Stimulated activated CD8-positive, alpha-beta memory T cell treated with anti-CD3 and anti-CD28 coated beads, Interleukin-2, amount 100 ng/mL, for 48 hours (primary cell): ENCODE measurements around the gene DLG2.
"Not testable (repeated sequence)": the region's sequence is repeated elsewhere in the genome, so short reads cannot be mapped to it uniquely, and the experiment has no call there.

Experiments used
- DNase-seq, 2 donors: peaks; one replicate each; pipeline ENCODE4 v3.0.0-alpha.2; 2020; ENCODE audit warnings: low read depth in 2 of 2

DLG2 gene

DNA sequence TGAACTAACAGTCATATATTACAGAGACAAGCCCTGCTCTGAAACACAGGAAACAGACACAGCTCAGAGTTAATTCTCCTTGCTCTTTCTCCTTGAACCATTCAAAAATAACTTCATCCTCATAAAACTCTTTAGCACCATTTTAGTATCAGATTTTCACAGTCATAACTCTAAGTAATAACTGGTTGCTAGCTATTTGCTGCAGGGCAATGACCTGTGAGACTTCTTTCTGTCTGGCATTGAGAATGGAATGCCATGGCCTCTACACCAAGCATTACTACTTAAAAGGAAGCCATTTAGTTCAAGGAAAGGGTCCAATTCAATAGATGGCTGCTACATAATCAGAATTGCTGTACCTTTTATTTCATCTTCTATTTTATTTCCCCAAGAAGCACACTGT lies 2154.3 kb downstream of the DLG2 start:
- DNase-seq, result no peak

DNA sequence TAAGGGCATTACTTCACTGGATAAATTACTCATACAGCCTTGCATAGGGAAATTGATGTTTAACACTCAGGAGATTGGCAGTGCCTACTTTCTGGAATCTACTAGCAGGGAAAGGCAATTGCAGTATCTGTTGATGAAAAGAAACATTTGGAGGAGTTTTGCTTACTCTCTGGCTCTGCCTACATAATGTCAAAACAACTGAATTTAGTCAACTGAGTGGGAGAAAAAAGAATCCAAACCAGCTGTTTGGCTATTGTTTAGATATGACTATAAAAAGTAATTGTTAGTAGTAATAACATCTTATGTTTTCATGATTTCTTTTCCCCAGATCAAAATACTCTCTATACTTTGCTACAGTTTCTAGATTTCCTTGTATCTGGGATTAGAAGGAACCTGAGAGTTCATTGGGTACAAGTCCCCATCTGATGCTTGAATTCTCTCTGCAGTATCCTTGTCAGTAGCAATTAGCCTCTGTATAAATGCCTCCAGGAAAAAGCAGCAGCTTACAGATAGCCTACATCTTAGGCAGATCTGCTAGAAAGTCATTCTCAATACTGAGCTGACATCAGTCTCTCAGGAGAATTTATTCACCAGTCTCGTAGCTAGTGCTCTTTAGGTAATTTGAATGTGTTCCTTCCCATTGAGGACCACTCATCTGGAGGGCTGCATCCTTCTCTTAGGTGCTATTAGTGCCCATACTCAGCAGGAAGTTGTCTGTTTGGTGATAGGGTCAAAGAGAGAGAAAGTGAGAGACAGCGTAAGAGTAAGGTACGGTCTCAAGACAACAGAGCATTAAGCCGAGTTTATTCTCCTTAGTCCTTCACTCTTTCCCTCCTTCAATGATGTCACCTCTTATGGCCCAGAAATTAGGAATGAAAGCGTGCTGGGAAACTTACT lies 2155.1 kb downstream of the DLG2 start:
- no peak for DNase-seq

DNA sequence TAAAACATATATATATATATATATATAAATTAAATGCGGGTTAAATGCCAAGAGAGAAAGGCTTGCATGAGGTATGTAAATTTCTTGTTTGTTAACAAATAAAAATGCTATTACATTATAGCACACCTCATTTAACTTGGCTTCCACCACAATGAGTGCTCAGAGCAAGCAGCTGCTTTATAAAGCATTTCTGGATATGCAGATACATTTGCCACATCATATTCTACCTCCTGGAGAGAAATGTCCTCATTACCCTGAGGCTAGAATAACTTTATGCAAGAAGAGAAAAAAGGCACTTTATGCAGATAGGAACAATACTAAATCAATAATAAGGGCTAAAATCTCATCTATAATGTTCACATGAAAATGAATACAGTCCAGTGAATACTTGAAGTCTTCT lies 2159.3 kb downstream of the DLG2 start:
- no peak for DNase-seq

DNA sequence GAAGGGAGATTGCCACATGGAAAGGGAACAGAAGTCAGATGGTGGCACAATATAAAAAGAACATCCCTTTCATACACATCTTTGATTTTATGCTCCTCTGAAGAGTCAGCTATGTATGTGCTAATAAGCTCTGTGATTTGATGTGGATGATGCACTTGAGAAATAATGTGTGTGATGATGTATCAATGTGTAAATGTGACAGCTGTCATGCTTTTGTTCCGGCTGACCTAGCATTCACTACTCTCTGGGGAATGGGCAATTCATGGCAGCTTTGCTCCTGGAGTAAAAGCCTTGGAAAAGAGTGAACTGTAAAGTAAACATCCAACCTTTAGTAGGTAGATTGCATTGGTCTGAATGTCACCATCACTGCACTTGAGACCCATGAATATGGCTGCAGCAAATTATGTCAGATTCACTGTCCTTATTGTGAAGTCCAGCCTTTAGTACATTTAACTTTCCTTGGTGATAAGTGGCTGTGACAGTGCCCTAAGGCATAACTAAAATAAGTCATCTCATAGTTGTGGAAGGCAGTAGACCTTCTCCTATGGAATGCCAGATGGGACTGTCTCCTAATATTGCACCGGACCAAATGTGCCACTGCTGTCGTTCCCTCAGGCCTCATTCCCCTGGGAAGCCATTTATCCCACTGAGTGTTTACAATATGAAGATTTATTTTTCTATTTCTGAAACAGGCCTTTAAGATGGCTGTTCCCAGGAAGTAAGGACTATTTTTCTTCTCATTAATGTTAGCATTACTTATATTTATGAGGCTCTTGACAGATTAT lies 2162.8 kb downstream of the DLG2 start:
- no peak for DNase-seq

DNA sequence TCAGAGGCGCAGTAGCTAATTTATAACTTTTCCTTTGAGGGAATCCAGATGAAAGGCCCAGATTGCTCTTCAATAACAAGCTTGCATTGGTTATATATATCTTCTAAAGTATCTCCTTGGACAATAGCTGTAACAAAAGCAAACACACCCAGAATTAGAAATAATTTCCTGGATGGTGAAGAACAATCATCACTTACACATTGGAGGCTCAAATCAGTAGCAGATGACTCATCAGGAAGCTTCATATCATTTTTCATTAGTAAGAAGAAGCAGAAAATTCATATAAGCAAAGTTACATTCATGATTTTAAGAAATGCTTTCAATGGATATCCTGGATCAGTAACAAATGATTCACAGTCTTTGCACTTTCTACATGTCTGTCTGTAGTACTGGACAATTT lies 2167.3 kb downstream of the DLG2 start:
- DNase-seq, result no peak

DNA sequence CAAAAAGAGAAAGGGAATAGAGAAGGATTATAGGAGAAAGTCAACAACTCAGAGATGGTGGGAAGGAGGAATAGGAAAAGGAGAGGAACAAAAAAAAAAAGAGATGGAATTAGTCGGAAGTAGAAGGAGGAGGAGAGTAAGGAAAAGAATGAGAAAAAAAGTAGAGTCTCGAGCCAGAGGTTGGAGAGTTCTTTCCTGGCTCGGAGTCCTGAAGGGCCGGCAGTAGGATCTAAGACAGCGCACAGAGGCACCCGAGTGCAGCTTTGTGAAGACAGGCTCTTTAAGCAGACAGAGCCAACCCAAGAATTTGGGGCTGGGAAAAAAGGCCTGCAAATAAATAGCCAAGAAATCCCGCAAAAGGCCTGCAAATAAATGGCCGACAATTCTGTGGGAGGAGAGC lies 2170.6 kb downstream of the DLG2 start:
- no peak for DNase-seq

DNA sequence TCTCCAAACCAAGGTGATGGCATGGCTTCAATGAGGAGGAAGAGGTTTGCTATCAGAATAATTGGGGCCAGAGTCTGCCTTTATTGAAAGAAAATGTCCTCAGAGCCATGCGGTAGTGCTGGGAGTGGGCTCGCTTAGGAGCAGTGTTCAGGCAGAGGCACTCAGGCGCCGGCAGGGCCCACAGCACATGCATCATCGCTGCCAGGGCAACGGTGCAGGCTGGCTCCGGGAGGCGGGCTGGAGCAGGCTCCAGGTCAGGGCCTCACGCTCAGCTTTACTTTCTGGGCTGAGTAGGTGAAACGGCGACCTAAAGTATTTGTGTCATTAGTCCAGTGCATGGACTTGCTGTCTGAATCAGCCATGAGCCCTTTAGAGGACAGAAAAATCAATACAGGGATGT lies 2171.1 kb downstream of the DLG2 start:
- no peak for DNase-seq

DNA sequence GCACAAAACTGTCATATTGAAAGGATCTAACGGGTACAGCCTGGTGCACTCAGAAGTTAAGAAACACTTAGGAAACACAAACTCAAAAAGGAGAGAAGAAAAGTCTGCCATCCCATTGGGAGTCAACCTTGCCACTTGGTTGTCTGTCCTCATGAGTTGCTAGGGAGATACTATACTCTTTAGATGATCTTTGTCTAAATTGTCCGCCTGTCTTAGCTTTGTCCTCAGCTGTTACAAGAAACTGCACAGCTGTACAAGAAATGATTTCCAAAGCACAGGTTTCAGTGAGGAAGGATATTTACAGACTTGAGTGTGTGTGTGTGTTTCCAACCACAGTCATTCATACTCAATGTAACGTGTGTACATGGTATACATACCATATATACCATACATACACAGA lies 2171.8 kb downstream of the DLG2 start:
- no peak for DNase-seq

DNA sequence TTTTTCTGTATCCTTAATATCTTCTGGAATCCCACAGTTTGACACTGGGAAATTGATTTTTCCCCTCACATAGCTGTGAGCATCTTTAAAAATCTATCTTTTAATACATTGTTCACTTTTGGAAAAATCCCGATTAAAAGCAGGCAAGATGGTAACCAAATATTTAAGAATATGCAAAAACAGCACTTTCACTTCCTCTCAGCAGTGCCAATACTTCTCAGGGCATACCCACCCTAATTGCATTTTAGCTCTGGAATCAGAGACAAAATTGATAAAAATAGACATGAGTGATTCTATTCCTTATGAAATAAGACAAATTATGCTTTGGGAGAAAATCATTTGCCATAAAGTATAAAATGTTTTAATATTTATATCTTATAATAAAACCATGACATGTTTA lies 2172.5 kb downstream of the DLG2 start:
- DNase-seq, result no peak

DNA sequence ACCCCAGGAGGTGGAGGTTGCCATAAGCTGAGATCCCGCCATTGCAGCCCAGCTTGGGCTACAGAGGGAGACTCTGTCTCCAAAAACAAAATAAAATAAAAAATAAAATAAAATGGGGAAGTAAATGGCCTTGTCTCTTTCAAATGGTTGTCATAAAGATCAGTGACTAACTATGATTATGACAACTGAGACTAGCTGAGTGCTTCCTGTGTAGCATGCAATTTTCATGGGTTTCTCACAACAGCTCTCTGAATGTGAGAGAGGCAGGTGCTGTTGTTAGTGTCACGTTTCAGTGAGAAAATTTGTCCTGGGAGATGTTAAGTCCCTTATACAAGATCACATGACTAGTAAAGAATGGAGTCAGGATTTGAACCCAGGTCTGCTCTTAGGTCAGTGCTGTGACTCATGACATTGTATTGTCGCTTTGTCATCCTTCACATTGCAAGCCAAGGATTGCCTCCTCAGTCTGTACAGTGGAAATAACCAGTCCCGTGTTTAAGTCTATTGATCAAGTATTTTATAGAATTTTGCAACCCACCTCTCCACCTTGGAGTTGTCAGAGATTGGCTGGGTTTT lies 2177.7 kb downstream of the DLG2 start:
- DNase-seq, result no peak

DNA sequence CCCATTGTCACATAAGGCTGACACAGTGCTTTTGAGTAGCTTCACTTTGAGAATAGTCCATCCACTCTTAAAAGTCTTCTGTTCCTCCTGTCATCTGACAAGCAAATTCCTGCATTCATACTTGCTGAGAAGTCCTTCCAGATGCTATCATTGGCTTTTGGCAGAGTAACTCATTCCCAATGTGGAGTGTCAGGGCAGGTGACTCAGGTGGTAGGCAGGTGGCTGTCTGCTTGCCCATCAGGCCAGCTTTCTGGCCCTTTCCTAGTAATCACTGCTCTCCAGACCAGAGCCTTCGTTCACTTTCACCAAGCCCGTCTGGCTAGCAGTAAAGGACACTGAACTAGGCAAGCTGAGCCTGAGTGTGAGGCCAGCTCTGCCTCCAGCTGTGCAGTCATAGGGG lies 2178.5 kb downstream of the DLG2 start:
- DNase-seq, result no peak

DNA sequence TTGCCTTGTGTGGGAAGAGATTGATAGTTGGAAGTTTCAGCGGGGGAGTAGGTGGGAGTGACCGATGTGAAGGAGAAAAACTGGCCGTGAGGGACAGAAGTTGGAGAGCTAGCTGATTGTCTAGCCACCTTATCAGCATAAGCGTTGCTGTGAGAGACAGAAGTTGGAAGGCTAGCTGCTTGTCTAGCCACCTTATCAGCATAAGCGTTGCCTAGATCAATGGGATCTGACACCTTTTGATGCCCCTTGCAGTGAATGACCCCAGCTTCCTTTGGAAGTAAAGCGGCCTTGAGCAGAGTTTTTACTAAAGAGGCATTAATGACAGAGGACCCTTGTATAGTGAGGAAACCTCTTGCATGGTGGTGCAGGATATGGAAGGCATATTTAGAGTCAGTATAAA lies 2183.3 kb downstream of the DLG2 start:
- not testable (repeated sequence) for DNase-seq

DNA sequence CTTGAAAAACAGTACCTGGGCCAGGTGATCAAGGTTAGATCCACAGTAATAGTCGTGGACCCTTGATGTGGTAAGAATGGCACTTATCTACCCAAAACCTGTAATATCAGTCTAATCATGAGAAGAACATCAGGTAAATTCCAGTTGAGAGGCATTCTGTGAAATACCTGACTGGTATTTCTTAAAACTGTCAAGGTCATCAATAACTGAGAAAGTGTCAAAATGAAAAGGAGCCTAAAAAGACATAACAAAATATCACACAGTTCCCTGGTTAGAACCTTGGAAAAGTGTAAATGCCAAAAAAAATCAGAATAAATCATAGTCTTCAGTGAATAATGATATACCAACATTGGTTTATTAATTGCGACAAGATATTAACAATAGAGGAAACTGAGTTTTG lies 2185.5 kb downstream of the DLG2 start:
- no peak for DNase-seq

DNA sequence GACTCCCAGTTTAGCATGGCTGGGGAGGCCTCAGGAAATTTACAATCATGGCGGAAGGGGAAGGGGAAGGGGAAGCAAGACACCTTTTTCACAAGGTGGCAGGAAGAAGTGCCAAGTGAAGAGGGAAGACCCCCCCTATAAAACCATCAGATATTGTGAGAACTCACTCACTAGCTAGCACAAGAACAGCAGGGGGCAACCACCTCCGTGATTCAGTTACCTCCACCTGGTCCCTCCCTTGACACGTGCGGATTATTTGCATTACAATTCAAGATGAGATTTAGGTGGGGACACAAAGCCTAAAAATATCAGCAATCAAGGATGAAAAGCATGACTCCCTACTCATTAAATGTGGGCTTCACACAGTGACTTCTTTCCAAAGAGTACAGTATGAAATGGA lies 2186.0 kb downstream of the DLG2 start:
- no peak for DNase-seq

DNA sequence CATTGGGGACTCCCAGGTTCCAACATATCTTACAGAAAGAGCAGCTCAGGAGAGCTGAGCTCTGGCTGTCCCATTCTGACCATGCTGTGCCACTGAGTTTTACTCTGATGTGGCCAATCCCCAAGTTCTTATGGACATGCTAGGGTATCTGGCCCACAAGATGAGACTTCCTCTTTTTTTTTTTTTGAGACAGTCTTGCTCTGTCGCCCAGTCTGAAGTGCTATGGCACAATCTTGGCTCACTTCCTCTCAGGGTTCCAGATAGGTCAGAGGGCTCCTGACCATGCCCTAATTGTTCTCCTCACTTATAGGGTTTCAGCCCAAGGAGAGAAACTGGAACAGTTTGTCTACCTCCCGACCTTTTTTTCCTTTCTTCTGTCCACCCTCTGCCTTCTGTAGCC lies 2188.7 kb downstream of the DLG2 start:
- DNase-seq, result no peak

DNA sequence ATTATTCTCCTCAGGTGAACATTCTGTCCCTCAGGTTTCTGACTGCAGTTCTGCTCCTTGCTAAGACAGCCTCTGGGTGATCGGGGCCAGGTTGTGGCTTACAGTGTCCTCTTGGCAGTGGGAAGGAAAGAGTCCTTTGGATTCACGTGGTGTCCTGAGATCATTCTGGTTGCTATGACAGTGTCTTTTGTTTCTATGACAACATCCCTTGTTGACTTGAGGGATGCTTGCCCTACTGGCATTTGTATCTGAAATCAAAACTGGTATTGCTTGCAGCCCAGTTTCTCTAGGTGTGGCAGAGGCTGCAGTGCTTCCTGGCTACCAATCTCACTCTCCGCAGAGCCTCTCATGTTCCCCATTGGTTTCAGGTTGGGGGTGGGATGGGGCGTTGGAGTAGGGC lies 2189.2 kb downstream of the DLG2 start:
- no peak for DNase-seq

DNA sequence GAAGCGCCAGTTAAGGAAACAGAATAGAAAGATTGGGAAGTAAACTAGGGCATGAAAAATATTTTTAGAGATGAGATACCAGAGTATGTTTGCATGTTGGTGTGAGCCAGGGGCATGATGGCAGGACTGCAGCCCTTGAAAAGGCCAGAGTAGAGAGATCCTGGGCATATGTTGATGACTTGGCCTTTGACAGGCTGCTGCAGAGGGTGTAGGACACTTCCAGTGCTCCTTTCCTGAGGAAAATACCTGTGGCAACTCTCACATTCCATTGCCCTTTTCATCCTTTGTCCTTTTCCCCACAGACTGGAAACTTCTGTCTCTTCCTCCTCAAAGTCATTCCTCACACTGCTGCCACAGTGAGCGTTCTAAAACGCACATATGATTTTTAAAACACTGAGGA lies 2190.3 kb downstream of the DLG2 start:
- no peak for DNase-seq

DNA sequence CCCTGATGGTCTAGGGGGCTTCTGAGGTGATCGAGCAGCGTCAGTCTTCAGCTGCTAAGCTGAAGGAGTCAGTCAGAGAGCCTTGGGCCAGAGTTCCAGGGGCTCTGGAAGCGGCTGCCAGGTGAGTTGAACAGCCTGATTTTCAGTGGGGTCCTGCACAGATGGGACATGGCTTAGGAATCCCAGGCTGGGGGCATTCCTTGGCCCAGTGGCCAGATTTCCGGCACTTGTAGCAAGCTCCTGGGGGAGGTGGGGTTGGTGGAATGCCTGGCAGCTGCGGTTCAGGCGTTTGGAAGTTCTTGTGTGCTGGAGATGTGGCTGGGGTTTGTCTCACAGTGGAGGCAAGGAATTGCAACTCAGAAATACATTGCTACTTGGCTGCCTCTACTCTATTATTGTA lies 2192.3 kb downstream of the DLG2 start:
- not testable (repeated sequence) for DNase-seq

DNA sequence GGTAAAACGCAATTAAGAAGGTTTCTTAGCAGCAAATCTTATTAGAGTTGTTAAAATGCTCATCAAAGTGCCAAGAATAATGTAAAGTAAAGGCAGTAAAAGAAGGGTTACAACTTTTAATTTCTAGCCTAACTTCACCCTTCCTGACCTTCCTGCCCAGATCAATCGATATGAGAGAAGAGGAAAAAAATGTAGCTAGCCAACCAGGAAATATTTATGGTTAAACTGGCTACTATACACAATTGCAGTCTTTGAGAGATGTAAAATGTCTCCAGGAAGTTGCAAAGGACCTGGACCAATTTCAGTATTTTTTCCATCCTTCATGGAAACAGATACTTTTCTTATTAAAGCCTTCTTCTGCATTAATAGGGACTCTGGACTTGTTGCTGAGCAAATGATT lies 2199.2 kb downstream of the DLG2 start:
- no peak for DNase-seq

DNA sequence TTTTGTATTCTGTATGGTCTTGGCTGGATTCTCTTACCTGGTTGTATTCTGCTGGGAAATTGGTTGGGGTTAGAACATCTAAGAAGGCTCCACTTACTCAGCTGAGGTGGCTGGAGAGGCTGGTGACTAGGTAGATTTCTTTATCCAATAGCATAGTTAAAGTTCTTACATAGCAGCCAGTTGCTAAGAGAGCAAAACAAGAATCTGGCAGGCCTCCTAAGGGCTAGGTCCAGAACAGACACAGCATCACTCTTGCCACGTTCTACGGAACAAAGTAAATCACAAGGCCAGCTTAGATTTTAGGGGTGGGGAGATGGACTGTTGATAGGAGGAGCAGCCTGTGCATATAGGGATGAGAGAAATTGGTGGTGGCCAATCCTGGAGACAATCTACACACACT lies 2199.6 kb downstream of the DLG2 start:
- no peak for DNase-seq

DNA sequence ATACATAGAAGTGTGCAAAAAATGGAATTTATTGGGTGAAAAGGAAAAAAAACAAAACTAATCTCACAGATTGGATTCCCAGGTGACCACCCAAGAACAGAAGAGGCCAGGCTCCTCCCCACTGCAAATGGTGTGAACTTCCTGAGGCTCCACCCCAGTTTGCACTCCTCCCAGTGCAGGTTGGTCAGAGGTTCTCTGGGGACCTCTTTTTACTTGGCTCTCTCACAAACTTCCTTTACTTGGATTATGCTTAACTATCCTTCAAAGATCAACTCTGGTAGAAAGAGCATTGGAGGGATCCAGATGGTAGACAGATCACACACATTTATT lies 2202.0 kb downstream of the DLG2 start:
- DNase-seq, result no peak

DNA sequence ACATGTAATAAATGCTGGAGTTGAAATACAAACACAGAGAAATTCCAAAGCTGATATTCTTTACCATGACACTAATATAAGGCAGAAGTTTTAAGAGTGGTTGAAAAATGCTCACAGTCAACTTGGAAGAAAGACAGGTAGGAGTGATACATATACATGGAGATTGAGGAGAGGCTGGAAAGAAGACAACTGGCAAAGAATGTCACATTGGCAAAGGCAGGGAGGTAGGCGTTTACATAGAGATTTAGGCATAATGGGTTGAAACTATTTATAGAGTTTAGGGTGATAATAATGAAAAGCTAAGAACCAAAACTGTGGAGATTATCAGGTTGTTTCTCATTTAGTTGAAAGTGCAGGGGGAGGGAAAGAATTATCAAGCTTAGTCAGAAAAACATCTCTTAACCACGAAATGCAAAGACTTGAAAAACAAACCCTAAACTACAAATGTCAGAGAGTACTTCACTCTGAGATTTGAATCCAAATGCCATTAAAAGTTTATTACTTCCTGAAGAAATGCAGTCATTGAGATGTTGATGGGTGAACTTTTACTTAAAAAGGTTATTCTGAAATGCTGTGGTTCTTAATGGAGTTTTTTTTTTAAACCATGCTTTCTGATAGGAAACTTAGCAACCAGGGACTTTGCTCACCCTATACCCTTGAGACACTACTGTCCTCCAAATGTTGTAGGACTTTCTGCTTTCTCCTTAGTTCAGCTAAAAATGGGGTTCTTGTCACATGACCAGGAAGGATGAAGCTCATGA lies 2202.6 kb downstream of the DLG2 start:
- DNase-seq, result no peak
